Subcutaneous preadipocyte (primary cell): ENCODE data around the gene PITPNM1. TPM values are rescaled to one million over a fixed set of nuclear protein-coding genes. Genes with fewer than 3 reads are reported as not detected.

Experiments used
- small RNA-seq: library from RNA; depleted of rRNA; stranded (forward); fragments of <200 nt; gene quantifications from one replicate; pipeline ENCODE3, GENCODE V24; 2012
- total RNA-seq: library from RNA; depleted of rRNA; stranded (reverse); fragments of >200 nt; gene quantifications from 2 replicates; pipeline ENCODE4 v1.2.3, GENCODE V29; 2012

The PITPNM1 gene
- 15.1 and 24.6 TPM in 2 replicates for total RNA-seq

GRCh38 chr11:67504950-67505581 lies at the start of gene PITPNM1:
TSS of gene PITPNM1 (minus strand) at chr11:67505363. CDS start at chr11:67504180, 1,183 bp downstream.

GRCh38 chr11:67522844-67523555 lies 17.8 kb upstream of the PITPNM1 start, which contains the start of gene CABP2:
TSS of gene CABP2 (minus strand) at chr11:67523446. CDS start at chr11:67523326, 120 bp downstream.

GRCh38 chr11:67507864-67508485 lies 2.8 kb upstream of the PITPNM1 start, which contains the start of gene CDK2AP2:
TSS of gene CDK2AP2 (minus strand) at chr11:67508162. CDS start at chr11:67508082, 80 bp downstream.

GRCh38 chr11:67482827-67483798 lies 22.1 kb downstream of the PITPNM1 start, which contains the start of gene AIP:
TSS of gene AIP (plus strand) at chr11:67483026. CDS start at chr11:67483159, 133 bp downstream.

GRCh38 chr11:67468759-67469507 lies 36.2 kb downstream of the PITPNM1 start, which contains the start of gene TMEM134:
TSS of gene TMEM134 (minus strand) at chr11:67469251. CDS start at chr11:67469192, 59 bp downstream.

GRCh38 chr11:67455054-67455453 lies 50.1 kb downstream of the PITPNM1 start, which contains the start of gene CABP4:
TSS of gene CABP4 (plus strand) at chr11:67455354. CDS start at chr11:67455424, 70 bp downstream.

GRCh38 chr11:67452141-67452952 lies 52.8 kb downstream of the PITPNM1 start, which contains the start of gene GPR152:
TSS of gene GPR152 (minus strand) at chr11:67452729. CDS start at chr11:67452724, 5 bp downstream.

Small RNA genes within 50 kb of the gene (small RNA-seq; reads per million reads assigned to genes)
- not detected for gene MIR6752

Other genes with a start within 250 kb of the PITPNM1 start
- gene GRK2, start 238.9 kb downstream of the PITPNM1 start, total RNA-seq = 23.9 and 32.3 TPM in 2 replicates
- gene ANKRD13D, start 216.1 kb downstream of the PITPNM1 start, total RNA-seq = 30.9 and 39.7 TPM in 2 replicates
- 10.3 and 11.3 TPM in 2 replicates for gene SSH3, start 201.8 kb downstream of the PITPNM1 start, total RNA-seq
- 32.5 and 39.7 TPM in 2 replicates for gene POLD4, start 151.8 kb downstream of the PITPNM1 start, total RNA-seq
- gene CLCF1, start 131.8 kb downstream of the PITPNM1 start, total RNA-seq = 3.3 and 4.4 TPM in 2 replicates
- 5.9 and 7.6 TPM in 2 replicates for gene RAD9A, start 113.4 kb downstream of the PITPNM1 start, total RNA-seq
- 169 and 226 TPM in 2 replicates for gene PPP1CA, start 103.5 kb downstream of the PITPNM1 start, total RNA-seq
- gene TBC1D10C, start 101.3 kb downstream of the PITPNM1 start, total RNA-seq = not detected in 2 replicates
- gene CARNS1, start 89.7 kb downstream of the PITPNM1 start, total RNA-seq = under 0.01 TPM in 2 replicates
- 42.3 and 50.2 TPM in 2 replicates for gene RPS6KB2, start 76.9 kb downstream of the PITPNM1 start, total RNA-seq
- 0.78 and 1.1 TPM in 2 replicates for gene PTPRCAP, start 67.7 kb downstream of the PITPNM1 start, total RNA-seq
- gene CORO1B, start 61.9 kb downstream of the PITPNM1 start, total RNA-seq = 90.9 and 94.4 TPM in 2 replicates
- gene GPR152, start 52.6 kb downstream of the PITPNM1 start, total RNA-seq = under 0.01 TPM in 1 of 2 replicates, not detected in the other
- gene CABP4, start 50.0 kb downstream of the PITPNM1 start, total RNA-seq = not detected in 2 replicates
- 9.4 and 10.3 TPM in 2 replicates for gene TMEM134, start 36.1 kb downstream of the PITPNM1 start, total RNA-seq
- gene AIP, start 22.3 kb downstream of the PITPNM1 start, total RNA-seq = 44.8 and 69.1 TPM in 2 replicates
- gene CDK2AP2, start 2.8 kb upstream of the PITPNM1 start, total RNA-seq = 12.5 and 16.4 TPM in 2 replicates
- not detected in 2 replicates for gene CABP2, start 18.1 kb upstream of the PITPNM1 start, total RNA-seq
- gene GSTP1, start 78.4 kb upstream of the PITPNM1 start, total RNA-seq = 477 and 854 TPM in 2 replicates
- 207 and 250 TPM in 2 replicates for gene NDUFV1, start 101.6 kb upstream of the PITPNM1 start, total RNA-seq
- 11.7 and 23.5 TPM in 2 replicates for gene NUDT8, start 124.6 kb upstream of the PITPNM1 start, total RNA-seq
- not detected in 2 replicates for gene TBX10, start 134.4 kb upstream of the PITPNM1 start, total RNA-seq
- not detected in 2 replicates for gene ACY3, start 145.4 kb upstream of the PITPNM1 start, total RNA-seq
- gene ALDH3B2, start 169.3 kb upstream of the PITPNM1 start, total RNA-seq = not detected in 2 replicates